Body of pancreas (tissue), 4 donors: ENCODE results near the gene SRM.

Source experiments
- CTCF ChIP-seq, 7 experiments: fragments of 450-650 bp in 4 of 7; fragments of 200-600 bp in 3 of 7; sonication (generic) in 3 of 7; IDR thresholded peaks; one replicate each; pipeline ENCODE4 v1.5.1; 2016 to 2019; ENCODE audit warnings: antibody characterized with exemption in 7 of 7
- POLR2A ChIP-seq, 3 donors: fragments of 450-650 bp; IDR thresholded peaks; one replicate each; pipeline ENCODE4 v1.6.1; 2016; ENCODE audit warnings: antibody characterized with exemption in 3 of 3, mild to moderate bottlenecking in 2 of 3

GRCh38 chr1:11059968-11060830 is at the start of gene SRM:
- TF ChIP-seq POLR2A (IDR thresholded peaks at IDR 0.05) = peak; percentile 56 to 80 (median 74)
- TF ChIP-seq CTCF (IDR thresholded peaks at IDR 0.05) = peak in 4 of 7 experiments; percentile 47 to 91 (median 70)
